OCI-LY3 (cell line): ENCODE measurements around the gene AHRR.

Experiments used
- CTCF ChIP-seq: fragments of 200-600, 300-600 bp; sonication (generic); IDR thresholded peaks from 2 replicates; pipeline ENCODE4 v1.5.1; 2014; ENCODE audit warnings: antibody characterized with exemption, low read length, low read depth
- EZH2phosphoT487 ChIP-seq: fragments of 200-600 bp; shearing (Covaris generic); IDR thresholded peaks from 2 replicates; pipeline ENCODE4 v1.6.1; 2018; ENCODE audit warnings: antibody characterized with exemption, mixed run types, low read depth

- TF ChIP-seq CTCF (peak; percentile 56), EZH2phosphoT487 (no peak)
Measured at GRCh38 chr5:431001-431710, 109.6 kb downstream of the AHRR start.
